Fibroblast of skin of abdomen (primary cell): Measurements from ENCODE around the gene DCTD.

Experiments used
- DNase-seq: peaks from one replicate; pipeline ENCODE4 v3.0.0-alpha.2; 2013

Gene DCTD

DNA sequence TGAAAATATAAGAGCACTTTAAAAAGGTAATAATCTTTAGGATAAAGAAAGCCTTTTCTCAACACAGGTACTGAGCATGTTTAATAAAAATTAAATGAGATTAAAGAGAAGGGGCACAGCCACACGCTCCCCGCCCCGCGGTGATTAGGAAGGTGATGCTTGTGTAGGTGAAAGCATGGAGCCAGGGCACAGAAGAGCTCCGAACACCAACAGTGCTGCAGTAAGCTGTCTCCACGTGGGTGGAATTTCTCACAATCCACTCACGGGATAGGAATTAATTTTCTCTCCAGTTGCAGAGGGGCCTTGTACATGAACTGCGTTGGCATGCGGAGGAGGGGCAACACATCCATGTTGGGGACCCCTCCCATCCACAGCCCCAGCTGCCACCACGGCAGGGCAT, 27.0 kb downstream of the DCTD start:
- DNase-seq, result peak; percentile 4

DNA sequence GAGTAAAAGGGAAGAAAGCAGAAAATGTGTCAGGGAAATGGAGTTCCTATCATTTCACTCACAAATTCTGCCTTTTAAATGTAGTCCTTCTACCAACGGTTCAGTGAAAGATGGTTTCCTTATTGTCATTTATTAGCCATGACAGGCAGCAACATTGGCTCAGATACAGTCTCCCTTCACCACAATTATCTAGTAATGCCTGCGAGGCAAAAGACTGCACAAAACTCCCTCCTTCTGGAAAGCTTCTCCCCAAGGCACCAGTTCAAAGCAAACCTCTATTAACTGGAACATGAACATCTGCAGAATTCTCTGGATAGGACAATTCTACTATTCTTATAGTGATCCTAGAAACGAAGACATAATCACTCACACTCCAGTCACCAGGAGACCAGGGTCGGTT, 28.3 kb downstream of the DCTD start:
- no peak for DNase-seq

DNA sequence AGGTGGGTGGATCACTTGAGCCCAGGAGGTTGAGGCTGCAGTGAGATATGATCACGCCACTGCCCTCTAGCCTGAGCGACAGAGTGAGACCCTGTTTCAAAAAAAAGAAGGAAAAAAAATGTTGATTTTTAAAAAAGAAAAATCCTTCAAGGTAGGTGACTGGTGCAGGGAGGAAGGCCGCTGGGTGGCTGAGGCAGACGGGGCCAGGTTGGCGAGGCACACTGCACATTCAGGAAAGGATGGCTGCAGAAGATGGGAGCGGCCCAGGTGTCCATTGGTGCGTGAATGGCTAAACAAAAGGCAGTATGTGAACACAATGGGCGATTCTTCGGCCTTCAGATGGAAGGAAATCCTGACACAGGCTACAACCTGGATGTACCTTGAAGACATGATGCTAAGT, 30.4 kb downstream of the DCTD start:
- no peak for DNase-seq

DNA sequence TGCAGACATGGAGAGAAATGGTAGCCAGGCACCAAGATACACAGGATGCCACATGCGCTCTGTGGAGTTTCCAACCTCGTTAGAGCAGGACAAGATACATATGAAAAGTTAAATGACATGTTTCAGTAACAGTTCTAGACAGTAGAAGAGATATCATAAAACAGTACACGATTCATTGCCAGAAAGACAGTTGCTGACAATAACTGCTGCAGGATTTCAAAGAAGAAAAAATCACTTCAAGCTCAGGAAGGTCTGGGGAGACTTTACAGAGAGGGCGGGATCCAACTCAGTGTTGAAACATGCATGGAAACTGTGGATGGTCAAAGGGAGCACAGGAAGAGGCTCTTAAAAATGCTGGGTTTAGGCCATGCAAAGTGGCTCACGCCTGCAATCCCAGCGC, 31.0 kb downstream of the DCTD start:
- no peak for DNase-seq

DNA sequence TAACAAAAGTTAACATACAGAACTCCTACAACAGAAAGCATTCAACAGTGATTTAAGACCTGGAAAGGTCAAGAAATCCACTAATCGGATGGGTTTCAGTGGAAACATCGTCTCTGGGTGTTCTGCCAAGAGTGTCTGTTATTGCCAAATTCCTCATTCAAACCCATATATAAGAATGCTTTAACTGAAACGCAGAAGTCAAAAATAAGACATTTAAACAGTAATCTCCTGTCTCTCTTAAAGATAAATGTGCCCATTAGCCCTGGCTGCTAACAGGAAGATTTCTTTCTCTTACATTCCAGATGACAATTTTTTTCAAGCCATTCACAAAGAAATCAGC, 31.5 kb downstream of the DCTD start:
- peak; percentile 78 for DNase-seq

DNA sequence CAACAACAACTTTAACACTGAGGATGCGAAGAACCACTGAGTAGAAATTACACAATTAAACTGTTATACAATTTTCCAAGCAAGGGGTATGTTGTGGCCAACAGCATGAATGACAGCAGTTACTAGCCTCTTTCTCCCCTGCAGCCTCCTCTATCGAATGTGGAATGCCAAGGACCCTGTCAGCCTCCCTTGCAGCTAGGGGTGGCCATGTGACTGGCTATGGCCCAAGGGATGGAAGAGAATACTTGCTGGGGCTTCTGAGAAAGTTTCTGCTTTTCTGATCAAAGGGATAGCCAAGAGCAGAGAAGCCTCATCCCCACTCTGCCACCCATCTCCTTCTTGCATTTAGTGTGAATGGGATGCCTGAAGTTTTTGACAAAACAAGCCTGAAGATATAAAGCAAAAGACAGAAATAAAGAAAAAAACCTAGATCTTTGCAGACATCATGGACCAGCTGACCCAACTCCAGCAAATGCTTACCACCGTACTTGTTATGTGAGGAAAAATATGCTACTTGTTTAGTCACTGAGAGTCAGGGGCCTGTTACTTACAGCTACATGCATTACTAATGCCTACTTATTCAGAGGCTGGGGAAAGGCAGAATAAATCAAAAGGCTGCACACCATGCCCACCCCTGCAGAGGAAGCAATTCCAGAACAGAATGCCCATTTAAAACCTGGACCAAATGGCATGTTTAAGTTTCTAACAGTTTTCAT, 32.0 kb downstream of the DCTD start:
- DNase-seq, result no peak

DNA sequence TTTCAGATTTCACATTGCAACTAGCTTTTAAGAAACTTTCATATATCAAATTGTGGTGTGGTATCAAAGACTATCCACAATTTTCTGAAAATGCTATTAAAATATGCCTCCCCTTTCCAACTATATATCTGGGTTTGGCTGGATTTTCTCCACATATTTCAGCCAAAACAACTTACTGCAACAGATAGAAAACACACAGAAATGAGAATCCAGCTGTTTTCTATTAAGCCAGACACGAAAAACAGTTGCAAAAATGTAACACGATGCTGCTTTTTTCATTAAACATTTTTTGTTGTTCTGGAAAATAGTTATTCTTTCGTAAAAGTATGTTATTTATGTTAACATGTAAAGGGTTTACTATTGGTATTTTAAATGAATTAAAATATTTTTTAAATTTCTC, 33.1 kb downstream of the DCTD start:
- peak; percentile 44 for DNase-seq

DNA sequence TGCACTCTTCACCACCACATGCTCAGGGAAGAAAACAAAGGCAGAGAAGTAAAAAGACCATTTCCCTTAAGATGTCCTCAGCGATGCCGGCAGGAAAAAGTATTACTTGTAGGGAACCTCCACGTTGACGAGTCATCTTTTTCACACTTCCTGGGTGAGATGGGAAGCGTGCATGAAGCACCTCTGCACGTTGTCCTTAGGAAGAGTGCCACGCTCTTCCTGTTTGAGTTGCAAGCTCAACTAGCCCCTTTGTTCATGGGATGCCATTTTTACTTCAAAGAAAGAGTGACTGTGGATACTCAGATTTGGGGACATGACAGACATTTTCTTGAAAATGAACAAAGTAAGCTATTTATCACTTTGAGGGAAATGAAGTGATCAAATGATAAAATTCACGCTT, 33.8 kb downstream of the DCTD start:
- DNase-seq, result no peak

DNA sequence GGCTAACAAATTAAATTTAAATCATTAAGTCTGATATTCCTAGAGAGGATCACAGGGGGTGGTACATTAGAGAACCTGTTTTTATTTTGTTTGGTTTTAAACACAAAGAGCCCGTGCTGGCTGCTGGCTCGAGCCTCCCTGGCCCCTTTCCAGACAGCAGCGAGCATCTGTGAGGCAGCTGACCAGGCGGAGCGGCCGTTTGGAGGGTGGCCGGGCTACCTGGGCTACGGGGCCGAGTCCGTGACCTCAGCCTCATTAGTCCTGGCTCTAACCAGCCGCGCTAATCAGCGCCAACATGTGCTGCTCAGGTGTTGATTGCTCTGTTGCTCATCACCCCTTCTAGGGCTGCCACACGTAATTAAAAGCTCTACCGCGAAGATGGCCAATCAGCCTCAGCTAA, 35.3 kb downstream of the DCTD start:
- DNase-seq, result no peak

DNA sequence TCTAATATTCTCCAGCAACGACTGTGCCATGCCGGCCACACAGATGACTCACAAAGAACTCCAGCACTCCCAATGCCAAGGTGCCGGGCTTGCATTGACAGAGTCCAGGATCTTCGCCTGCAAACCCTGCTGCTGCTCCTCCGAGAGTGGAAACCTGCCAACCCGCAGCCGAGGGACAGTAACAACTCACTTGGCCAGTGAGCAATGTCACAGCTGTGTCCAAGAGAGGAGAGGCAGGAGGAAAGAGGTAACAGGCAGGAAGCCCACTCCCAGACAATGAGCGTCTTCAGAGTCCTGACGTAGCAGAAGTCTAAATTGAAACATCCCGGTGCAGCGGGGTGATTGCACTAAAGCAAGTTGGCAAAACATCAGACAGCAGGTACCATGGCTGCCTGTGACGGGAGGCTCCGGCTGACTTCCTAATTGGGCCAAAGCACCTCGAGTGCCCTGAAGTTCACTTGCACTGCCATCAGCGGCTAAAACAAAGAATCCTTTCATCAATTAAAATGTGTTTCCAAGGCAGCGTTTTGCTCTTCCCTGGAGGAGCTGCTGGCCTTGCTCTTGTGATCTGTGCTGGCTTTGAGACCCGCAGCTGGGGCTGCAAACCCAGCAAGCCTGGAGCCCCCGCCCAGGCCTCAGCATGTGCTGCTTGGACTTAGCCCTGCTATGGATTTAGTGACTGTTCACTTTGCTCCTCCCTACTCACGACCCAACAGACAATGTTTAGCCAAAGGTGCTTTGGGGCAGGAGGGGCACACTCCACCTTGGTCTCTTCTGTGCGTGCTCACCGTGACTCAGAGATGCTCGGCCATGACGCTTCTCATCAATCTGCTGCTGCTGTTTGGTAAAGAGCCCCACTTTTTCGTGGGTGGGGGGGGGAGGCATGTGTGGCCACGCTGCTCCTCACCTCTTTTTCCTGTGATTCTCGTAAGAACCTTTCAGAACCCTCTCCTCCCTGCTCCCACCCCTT, 36.5 kb downstream of the DCTD start:
- no peak for DNase-seq

DNA sequence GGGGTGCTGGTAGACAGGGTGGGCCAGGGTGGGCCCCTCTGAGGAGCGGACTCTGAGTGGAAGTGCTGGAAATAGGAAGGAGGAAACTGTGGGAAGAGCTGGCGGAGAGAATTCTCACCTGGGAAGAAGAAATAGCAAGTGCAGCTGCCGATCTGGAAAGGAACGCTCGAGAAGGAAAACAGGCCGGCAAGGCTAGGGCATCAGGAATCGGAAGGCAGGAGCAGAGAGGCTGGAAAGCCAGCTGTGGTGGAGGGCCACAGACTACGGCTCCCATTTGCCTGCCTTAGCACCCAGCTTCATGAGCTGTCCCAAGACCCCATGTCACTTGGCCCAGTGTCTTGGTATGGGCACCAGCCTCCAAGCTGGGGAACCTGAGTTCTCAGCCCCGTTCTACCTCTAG, 37.3 kb downstream of the DCTD start:
- no peak for DNase-seq

DNA sequence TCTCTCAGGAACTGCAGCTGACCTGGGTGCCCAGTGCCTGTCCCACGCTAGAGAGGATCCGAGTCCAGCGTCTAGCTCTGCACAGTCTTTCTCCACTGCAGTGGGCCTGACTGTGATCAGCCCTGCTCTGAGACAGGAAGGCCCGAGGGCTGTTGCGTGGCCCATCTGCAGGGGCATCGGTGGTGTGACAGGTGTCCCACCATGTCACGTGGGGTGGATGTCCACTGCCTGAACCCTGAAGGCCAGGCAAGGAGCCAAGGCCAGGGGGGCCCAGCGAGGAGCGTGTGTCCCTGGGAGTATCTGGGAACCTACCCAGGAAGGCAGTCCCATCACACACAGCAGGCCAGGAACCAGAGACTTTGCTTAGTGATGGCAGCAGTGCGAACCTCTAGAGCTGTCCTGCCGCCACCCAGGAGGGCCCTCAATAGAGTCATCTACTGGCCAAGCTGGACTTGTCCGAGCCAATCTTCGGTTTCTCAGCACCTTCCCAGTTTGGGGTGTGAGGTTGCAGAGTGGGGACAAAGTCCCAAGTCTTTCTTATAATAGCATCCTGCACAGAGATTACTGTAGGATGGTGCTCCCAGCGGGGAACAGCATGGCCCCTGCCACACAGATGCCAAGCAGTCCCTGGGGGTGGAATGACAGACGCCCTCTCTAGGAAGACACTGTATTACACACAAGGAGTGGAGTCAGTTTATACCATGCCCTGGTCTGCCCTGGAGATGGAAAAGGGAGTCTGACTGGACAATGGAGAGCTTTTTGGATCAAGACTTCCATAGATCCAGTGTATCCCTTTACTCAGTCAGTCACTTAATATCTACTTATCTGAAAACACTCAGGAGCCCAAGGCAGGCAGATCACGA, 38.3 kb downstream of the DCTD start:
- DNase-seq, result no peak

DNA sequence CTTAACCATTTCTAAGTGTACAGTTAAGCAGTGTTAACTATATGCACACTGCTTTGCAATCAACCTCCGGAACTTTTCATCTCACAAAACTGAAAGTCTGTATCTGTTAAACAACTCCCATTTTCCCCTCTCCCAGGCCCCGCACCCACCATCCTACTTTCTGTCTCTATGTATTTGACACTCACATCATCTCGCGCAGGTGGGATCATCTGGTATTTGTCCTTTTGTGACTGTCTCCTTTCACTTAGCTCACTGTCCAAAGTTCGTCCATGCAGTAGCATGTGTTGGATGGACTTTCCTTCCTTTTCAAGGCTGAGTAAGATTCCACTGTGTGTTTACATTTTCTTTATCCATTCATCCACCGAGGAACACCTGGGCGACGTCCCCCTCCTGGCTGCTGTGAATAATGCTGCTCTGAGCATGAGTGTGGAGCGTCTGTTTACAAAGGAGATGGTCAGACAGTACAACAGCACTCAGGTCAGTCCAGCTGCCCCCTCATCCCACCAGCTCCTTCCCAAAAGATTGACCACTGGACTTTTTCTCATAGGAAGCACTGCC, 39.8 kb downstream of the DCTD start:
- DNase-seq, result no peak

DNA sequence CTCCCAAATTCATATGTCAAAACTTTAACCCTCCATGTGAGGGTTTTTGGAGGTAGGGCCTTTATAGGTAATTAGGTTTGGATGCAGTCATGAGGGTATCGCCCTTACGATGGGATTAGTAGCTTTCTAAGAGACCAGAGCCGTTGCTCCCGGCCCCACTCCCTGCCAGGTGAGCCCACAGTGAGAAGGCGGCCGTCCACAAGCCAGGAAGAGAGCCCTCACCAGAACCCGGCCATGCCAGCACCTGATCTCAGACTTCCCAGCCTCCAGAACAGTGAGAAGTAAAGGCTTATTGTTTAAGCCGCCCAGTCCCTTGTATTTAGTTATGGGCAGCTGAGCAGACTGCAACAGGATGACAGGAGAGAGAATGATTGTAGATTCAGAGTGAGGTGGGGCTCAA, 40.8 kb downstream of the DCTD start:
- no peak for DNase-seq

DNA sequence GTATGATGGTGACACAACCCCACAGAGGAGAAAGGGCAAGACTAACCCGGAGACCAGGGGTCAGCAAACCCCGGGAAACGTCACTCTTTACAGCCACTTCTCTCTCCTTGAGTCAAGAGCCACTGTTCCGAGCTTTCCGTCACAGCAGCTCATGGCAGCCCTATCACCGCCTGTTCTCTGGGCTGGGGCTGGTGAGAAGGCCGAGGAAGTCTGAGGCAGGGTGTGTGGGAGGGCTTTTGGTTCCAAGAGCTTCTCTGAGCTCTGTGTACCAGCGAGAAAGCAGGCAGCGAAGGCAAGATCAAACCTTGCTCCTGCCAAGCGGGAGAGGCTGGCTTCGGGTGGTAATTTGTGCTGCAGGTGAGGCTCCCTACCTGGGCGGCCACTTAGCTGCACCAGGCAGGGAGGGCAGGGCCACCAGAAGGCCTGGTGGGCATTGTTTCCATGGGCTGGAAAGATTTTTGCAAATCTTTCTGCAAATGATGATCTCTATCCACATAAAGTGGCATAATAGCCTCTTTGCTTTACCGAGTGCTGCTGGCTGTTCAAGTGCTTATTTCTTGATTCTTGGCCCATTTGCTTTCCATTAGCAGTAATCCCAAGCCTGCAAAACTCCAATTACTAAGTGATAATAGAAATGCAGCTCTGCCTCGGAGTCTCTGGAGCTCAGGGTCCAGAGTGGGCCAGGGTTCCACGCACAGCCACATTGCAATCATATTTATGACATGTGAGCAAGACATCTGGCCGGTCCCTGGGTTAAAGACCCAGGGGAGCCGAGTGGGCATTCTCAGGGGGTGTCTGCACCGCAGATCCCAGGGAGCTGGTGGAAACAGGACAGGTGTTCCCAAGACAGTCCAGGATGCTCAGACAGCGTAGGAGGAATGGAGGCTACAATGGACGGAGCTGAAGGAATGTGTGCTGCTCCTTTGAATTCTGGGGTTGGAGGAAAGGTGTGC, 41.5 kb downstream of the DCTD start:
- DNase-seq, result no peak

DNA sequence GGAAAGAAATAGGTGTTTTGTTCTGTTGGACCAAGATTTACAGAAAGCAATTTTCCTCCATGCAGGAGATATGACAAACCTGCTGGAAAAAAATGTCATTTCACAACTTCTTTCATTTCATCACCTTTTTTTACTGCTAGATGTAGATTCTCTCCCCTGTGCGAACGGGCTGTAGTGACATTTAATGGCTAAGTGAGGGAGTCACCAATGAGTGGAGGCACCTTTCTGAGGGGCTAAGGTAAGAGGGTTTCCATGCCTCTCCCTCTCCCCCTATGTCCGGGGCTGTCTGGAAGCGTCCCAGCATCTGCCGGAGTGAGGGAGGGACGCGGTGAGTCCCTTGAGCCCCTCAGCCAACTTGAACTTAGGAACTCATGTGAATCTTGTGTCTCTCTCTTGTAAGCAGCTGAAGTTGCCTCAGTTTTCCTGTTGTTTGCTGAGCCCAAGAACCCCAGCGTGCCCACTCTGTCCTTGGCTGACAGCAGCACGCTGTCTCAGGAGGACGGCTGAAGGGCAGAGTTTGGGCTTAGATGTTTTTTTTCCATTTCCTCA, 42.3 kb downstream of the DCTD start:
- DNase-seq, result no peak

DNA sequence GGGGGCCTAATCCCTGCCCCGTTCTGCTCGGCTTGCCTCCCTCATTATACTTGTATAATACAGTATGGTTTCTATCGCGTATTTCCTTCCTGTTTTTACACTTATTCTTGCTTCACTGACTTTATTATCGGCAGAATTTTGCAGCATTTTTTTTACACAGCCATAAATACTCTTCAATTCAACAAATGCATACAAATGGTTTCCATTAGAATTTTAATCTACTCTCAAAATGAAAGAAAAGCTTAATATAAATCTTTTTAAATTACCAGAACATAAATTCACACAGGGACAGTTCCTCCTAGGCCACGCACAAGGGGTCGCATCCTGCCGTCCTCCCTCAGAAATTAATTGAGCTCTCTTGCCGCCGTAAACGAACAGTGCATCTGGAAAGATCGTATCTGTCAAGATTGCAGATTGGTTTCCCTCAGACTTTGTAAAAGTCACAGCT, 42.9 kb downstream of the DCTD start:
- no peak for DNase-seq

DNA sequence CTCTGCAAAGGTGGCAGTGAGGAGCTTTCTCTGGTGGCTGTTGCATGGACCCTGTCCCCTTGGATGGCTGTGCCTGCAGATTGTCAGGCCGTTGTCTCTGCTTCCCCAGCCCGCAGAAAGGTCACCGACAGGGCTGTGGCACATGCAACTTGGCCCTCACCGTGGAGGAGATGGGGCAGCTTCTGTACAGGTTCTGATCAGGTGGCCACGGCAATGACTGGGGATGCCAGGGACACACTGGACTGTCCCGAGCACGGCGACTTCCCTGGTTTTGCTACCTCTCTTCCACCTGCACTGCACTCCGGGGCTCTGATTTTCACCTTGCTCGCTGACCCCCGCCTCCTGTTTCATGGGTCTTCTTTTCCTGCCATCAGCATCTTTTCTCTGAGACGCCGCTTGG, 43.5 kb downstream of the DCTD start:
- no peak for DNase-seq

DNA sequence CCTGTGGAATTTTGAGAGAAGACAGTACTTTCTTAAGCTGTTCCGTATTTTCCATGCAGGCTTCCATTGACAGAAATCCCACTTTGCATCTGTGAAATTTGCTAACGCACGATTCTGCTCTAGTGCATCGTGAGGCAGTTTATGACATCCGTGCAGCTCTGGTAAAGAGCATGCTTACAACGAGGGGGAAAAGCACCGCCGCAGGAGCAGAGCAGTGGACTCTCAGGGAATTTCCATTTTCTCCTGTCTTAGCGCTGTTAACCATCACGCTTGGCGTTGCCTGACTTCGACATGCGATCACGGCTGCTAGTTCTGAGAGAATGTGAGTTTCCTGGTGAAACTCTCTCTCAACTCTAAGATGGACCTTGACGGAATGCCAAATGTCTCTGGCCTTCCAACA, 43.9 kb downstream of the DCTD start:
- no peak for DNase-seq

DNA sequence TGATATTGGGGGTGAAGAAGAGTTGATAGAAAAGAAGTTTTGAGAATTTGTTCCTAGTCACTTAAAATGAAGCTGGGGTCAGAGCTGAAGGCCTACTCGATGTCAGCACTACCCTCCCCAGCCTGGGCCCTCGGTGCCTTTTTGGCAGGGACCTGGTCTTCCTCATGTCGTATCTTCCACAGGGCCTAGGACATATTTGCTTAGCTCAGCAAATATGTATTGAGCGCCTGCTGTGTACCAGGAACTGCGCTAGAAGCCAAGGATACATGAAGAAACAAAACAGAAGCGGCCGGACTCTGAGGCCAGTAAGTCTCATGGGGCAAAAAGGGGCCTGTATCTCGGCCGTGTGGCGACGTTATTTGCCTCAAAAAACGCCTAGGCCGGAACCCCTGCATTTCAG, 44.3 kb downstream of the DCTD start:
- no peak for DNase-seq

DNA sequence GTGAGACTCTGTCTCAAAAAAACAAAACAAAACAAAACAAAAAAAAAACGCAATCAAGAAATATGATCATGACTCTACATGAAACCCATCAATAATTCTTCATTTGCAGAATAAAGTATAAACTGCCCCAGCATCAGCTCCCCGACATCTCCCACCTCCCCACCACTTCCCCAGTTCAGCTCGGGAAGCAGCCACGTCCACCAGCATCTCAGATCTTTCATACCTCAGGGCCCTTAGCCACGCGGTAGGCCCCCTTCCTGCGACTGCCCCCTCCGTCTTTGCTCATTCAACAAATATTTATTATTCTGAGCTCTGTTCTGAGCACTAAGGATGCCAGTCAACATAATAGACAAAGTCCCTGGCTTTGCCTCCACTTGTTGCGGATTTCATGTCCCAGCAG, 45.6 kb downstream of the DCTD start:
- DNase-seq, result no peak
